Endodermal cell (in vitro differentiated cells): ENCODE measurements around the gene CLIP4. TPM values are rescaled to one million over a fixed set of nuclear protein-coding genes. Genes with fewer than 3 reads are reported as not detected.
"Not testable (repeated sequence)": the region's sequence is repeated elsewhere in the genome, so short reads cannot be mapped to it uniquely, and the experiment has no call there.

ENCODE experiments used
- DNase-seq: peaks from one replicate; pipeline ENCODE4 v3.0.0-alpha.2; 2017
- H3K27ac ChIP-seq: 2 replicates; pipeline ENCODE4 v1.5.1; 2013; ENCODE audit warnings: mild to moderate bottlenecking, low read depth, low read length, moderate library complexity
- H3K27me3 ChIP-seq: 2 replicates; pipeline ENCODE4 v1.6.1; 2013; ENCODE audit warnings: mild to moderate bottlenecking, low read length, moderate library complexity; ENCODE audit not compliant: insufficient read depth, control insufficient read depth, poor library complexity, severe bottlenecking
- H3K36me3 ChIP-seq: 2 replicates; pipeline ENCODE4 v1.7.0; 2013; ENCODE audit warnings: mild to moderate bottlenecking, low read length, moderate library complexity; ENCODE audit not compliant: control insufficient read depth, insufficient read depth
- H3K4me1 ChIP-seq: one replicate; pipeline ENCODE4 v1.7.0; 2013; ENCODE audit warnings: low read length; ENCODE audit not compliant: control insufficient read depth, insufficient read depth
- H3K4me3 ChIP-seq: 2 replicates; pipeline ENCODE4 v1.5.1; 2013; ENCODE audit warnings: mild to moderate bottlenecking, low read length, moderate library complexity
- H3K9ac ChIP-seq: 2 replicates; pipeline ENCODE4 v1.6.1; 2013; ENCODE audit warnings: mild to moderate bottlenecking, low read length, moderate library complexity; ENCODE audit not compliant: poor library complexity, severe bottlenecking; ENCODE audit errors: extremely low read depth
- H3K9me3 ChIP-seq: 2 replicates; pipeline ENCODE4 v1.6.1; 2013; ENCODE audit warnings: mild to moderate bottlenecking, low read length, moderate library complexity; ENCODE audit not compliant: control insufficient read depth
- H3K27ac Mint-ChIP-seq: 2 replicates; pipeline ENCODE4 v1.8.0; 2020; ENCODE audit warnings: mixed read lengths
- H3K27me3 Mint-ChIP-seq: 2 replicates; pipeline ENCODE4 v1.8.0; 2021; ENCODE audit warnings: mild to moderate bottlenecking, mixed read lengths; ENCODE audit not compliant: insufficient read depth
- H3K36me3 Mint-ChIP-seq: 2 replicates; pipeline ENCODE4 v1.8.0; 2020; ENCODE audit warnings: low read depth, mixed read lengths
- H3K4me1 Mint-ChIP-seq: 2 replicates; pipeline ENCODE4 v1.8.0; 2020; ENCODE audit warnings: mixed read lengths
- H3K4me3 Mint-ChIP-seq: 2 replicates; pipeline ENCODE4 v1.8.0; 2020; ENCODE audit warnings: mild to moderate bottlenecking, moderate library complexity, mixed read lengths
- H3K9me3 Mint-ChIP-seq: 2 replicates; pipeline ENCODE4 v1.8.0; 2020; ENCODE audit warnings: mild to moderate bottlenecking, mixed read lengths
- CTCF ChIP-seq: fragments of 200-600 bp; sonication (generic); conservative IDR thresholded peaks from 2 replicates; pipeline ENCODE4 v1.5.0; 2021; ENCODE audit warnings: antibody characterized with exemption, mild to moderate bottlenecking
- whole genome bisulfite sequencing, 2 experiments: methylation state at CpG; one replicate each; pipeline versions ENCODE4 v1.1.5 to v1.1.7; 2013; ENCODE audit warnings: missing lambda C conversion rate in 2 of 2, mixed read lengths in 1 of 2; ENCODE audit not compliant: insufficient coverage in 1 of 2, insufficient read length in 1 of 2; 5-methylcytosine and 5-hydroxymethylcytosine counted together
- total RNA-seq, 2 donors: library from RNA; stranded (reverse); fragmentation: NEBNext Ultra II Directional in 1 of 2; extraction: Animal tissue kit (Norgen Biotek cat#: 25700) in 1 of 2; gene quantifications; 2 replicates in 1 of 2; 3 replicates in 1 of 2; pipeline ENCODE4 v1.2.1, GENCODE V29; 2021

CLIP4 gene
- total RNA-seq, 2 donors from 2014 or later: 8.0 to 10.9 TPM

GRCh38 chr2:29106256-29106655 lies 9.0 kb upstream of the CLIP4 start:
- H3K27ac ChIP-seq: no peak overlapping the region
- H3K4me1 ChIP-seq: peaks cover 7% of the 10 kb centered on the region
- DNase-seq: no peak
- TF ChIP-seq CTCF: no peak
- 93 to 100% methylated on average over 1 to 3 of the region's 3 CpGs for WGBS, 2 experiments
- H3K4me3 Mint-ChIP-seq: no peak overlapping the region
- H3K9me3 ChIP-seq: peaks cover under 1% of the 10 kb centered on the region
- H3K27me3 Mint-ChIP-seq: peaks cover 4% of the 10 kb centered on the region
- H3K36me3 Mint-ChIP-seq: no peaks in the 10 kb centered on the region
- peaks cover 3% of the 10 kb centered on the region for H3K9me3 Mint-ChIP-seq
- H3K9ac ChIP-seq: no peak overlapping the region
- H3K27ac Mint-ChIP-seq: no peak overlapping the region
- no peaks in the 10 kb centered on the region for H3K36me3 ChIP-seq
- peaks cover 18% of the 10 kb centered on the region for H3K4me1 Mint-ChIP-seq
- H3K27me3 ChIP-seq: no peaks in the 10 kb centered on the region
- no peak overlapping the region for H3K4me3 ChIP-seq

GRCh38 chr2:29106980-29107388 lies 8.2 kb upstream of the CLIP4 start:
- Mint-ChIP-seq H3K36me3 (no peaks in the 10 kb centered on the region), H3K4me3 (no peak overlapping the region), H3K27ac (no peak overlapping the region), H3K27me3 (peaks cover 6% of the 10 kb centered on the region), H3K4me1 (peaks cover 16% of the 10 kb centered on the region), H3K9me3 (no peaks in the 10 kb centered on the region)
- Histone ChIP-seq H3K27ac (no peak overlapping the region), H3K4me3 (no peak overlapping the region), H3K9ac (no peak overlapping the region), H3K4me1 (peaks cover 7% of the 10 kb centered on the region), H3K36me3 (no peaks in the 10 kb centered on the region), H3K27me3 (no peaks in the 10 kb centered on the region), H3K9me3 (no peaks in the 10 kb centered on the region)
- DNase-seq: no peak
- WGBS, 2 experiments: 57 to 58% methylated on average over 1 to 2 of the region's 2 CpGs
- TF ChIP-seq CTCF: no peak

- not testable (repeated sequence) for H3K9me3 ChIP-seq, H3K27ac ChIP-seq, H3K27me3 Mint-ChIP-seq, H3K4me1 ChIP-seq, H3K36me3 ChIP-seq, H3K36me3 Mint-ChIP-seq, H3K27ac Mint-ChIP-seq, H3K9ac ChIP-seq, H3K27me3 ChIP-seq, H3K4me3 ChIP-seq, DNase-seq, H3K4me3 Mint-ChIP-seq, H3K9me3 Mint-ChIP-seq
- peaks cover 16% of the 10 kb centered on the region for H3K4me1 Mint-ChIP-seq
- WGBS, 2 experiments: 88 to 97% methylated on average over 3 of the region's 3 CpGs
These were observed 7.7 kb upstream of the CLIP4 start for GRCh38 chr2:29107547-29107946.

GRCh38 chr2:29108225-29108624 lies 7.0 kb upstream of the CLIP4 start:
- WGBS, 2 experiments: 92 to 98% methylated on average over 5 to 8 of the region's 8 CpGs
- no peak for TF ChIP-seq CTCF
- H3K36me3 Mint-ChIP-seq: no peaks in the 10 kb centered on the region
- H3K27me3 Mint-ChIP-seq: peaks cover 15% of the 10 kb centered on the region
- no peaks in the 10 kb centered on the region for H3K36me3 ChIP-seq
- H3K4me3 Mint-ChIP-seq: no peak overlapping the region
- no peak overlapping the region for H3K27ac Mint-ChIP-seq
- H3K4me1 Mint-ChIP-seq: peaks cover 16% of the 10 kb centered on the region
- H3K9me3 ChIP-seq: no peaks in the 10 kb centered on the region
- no peak overlapping the region for H3K9ac ChIP-seq
- H3K9me3 Mint-ChIP-seq: no peaks in the 10 kb centered on the region
- peaks cover 7% of the 10 kb centered on the region for H3K4me1 ChIP-seq
- H3K27ac ChIP-seq: no peak overlapping the region
- H3K27me3 ChIP-seq: no peaks in the 10 kb centered on the region
- H3K4me3 ChIP-seq: no peak overlapping the region
- DNase-seq: no peak
